CD4-positive, alpha-beta T cell (primary cell): ENCODE results near the gene SLC2A5. TPM values are rescaled to one million over a fixed set of nuclear protein-coding genes. Genes with fewer than 3 reads are reported as not detected.

Experiments used
- ATAC-seq: fragments of 200-7000 bp; cut with Tn5 transposase; one replicate; pipeline ENCODE4 v1.10.0; 2022; ENCODE audit warnings: mild to moderate bottlenecking; ENCODE audit not compliant: poor library complexity
- CTCF ChIA-PET: fragments of 350-600 bp; sonication (Branson Sonifier 250); formaldehyde crosslinking; loops from one replicate; lab custom pipeline; 2021; ENCODE audit warnings: antibody characterized with exemption, inconsistent platforms; lab: Charles Lee
- POLR2A ChIA-PET: fragments of 350-600 bp; sonication (Branson Sonifier 250); formaldehyde crosslinking; loops from one replicate; lab custom pipeline; 2021; ENCODE audit warnings: antibody characterized with exemption, inconsistent platforms; lab: Charles Lee
- DNase-seq, 14 experiments: peaks; one replicate each; pipeline ENCODE4 v3.0.0-alpha.2; 2013 to 2020; ENCODE audit warnings: mixed read lengths in 2 of 14
- H3K27ac ChIP-seq, 2 donors: one replicate each; pipeline versions ENCODE4 v1.5.1 to v1.7.0; 2013; ENCODE audit warnings: low read length in 2 of 2, low read depth in 1 of 2, mild to moderate bottlenecking in 1 of 2
- H3K27me3 ChIP-seq, 2 experiments: 1 replicate in 1 of 2; 2 replicates in 1 of 2; pipeline versions ENCODE4 v1.6.1 to v1.7.0; 2013; ENCODE audit warnings: low read length in 2 of 2, control low read depth in 1 of 2, mild to moderate bottlenecking in 1 of 2, moderate library complexity in 1 of 2; ENCODE audit not compliant: insufficient read depth in 2 of 2, control insufficient read depth in 1 of 2
- H3K36me3 ChIP-seq: one replicate; pipeline ENCODE4 v1.6.1; 2013; ENCODE audit warnings: low read length, control low read depth; ENCODE audit not compliant: insufficient read depth
- H3K4me1 ChIP-seq: one replicate; pipeline ENCODE4 v1.6.1; 2013; ENCODE audit warnings: low read length, control low read depth; ENCODE audit not compliant: insufficient read depth
- H3K4me3 ChIP-seq: one replicate; pipeline ENCODE4 v1.5.1; 2013; ENCODE audit warnings: mild to moderate bottlenecking, low read length, moderate library complexity
- H3K9me3 ChIP-seq, 2 experiments: 1 replicate in 1 of 2; 2 replicates in 1 of 2; pipeline versions ENCODE4 v1.6.1 to v1.7.0; 2013; ENCODE audit warnings: low read length in 2 of 2, mild to moderate bottlenecking in 2 of 2, control low read depth in 1 of 2, moderate library complexity in 1 of 2; ENCODE audit not compliant: control insufficient read depth in 1 of 2, insufficient read depth in 1 of 2
- H3K27ac Mint-ChIP-seq: one replicate; pipeline ENCODE4 v1.8.0; 2020; ENCODE audit warnings: mixed read lengths
- H3K27me3 Mint-ChIP-seq: one replicate; pipeline ENCODE4 v1.8.0; 2021; ENCODE audit warnings: mixed read lengths
- H3K36me3 Mint-ChIP-seq: one replicate; pipeline ENCODE4 v1.8.0; 2021; ENCODE audit warnings: low read depth, mixed read lengths
- H3K4me1 Mint-ChIP-seq: one replicate; pipeline ENCODE4 v1.8.0; 2021; ENCODE audit warnings: low read depth, mixed read lengths
- H3K4me3 Mint-ChIP-seq: one replicate; pipeline ENCODE4 v1.8.0; 2020; ENCODE audit warnings: mild to moderate bottlenecking, mixed read lengths
- H3K9me3 Mint-ChIP-seq: one replicate; pipeline ENCODE4 v1.8.0; 2020; ENCODE audit warnings: mixed read lengths
- CTCF ChIP-seq: fragments of 200-600 bp; IDR thresholded peaks from one replicate; pipeline ENCODE4 v1.8.0; 2022; ENCODE audit warnings: antibody characterized with exemption, mild to moderate bottlenecking
- intact Hi-C, 2 experiments: fragments of 100-400 bp; cut with DNase I in 1 of 2; cut with micrococcal nuclease in 1 of 2; formaldehyde crosslinking; loops; one replicate each; pipeline versions ENCODE4 v1.15.1 to v1.9.0; 2023 to 2025; cut with DNase I, micrococcal nuclease
- total RNA-seq, 174 experiments: library from RNA in 2 of 174; stranded (reverse) in 2 of 174; gene quantifications; one replicate each; pipeline ENCODE4 v1.2.3 and lab custom pipeline; 2021 to 2026

The SLC2A5 gene
- total RNA-seq, 2 experiments from 2014 or later = not detected

GRCh38 chr1:9059891-9060744 is 9.3 kb downstream of the SLC2A5 start:
- Mint-ChIP-seq H3K27me3 (peaks cover 2% of the 10 kb centered on the region), H3K9me3 (no peaks in the 10 kb centered on the region), H3K4me3 (no peak overlapping the region), H3K27ac (no peak overlapping the region), H3K36me3 (no peaks in the 10 kb centered on the region), H3K4me1 (no peaks in the 10 kb centered on the region)
- H3K4me1 ChIP-seq = no peaks in the 10 kb centered on the region
- CTCF ChIA-PET = interaction anchor here (0.6 kb wide), 1 partner anchor 55 kb away, joined by 3 read pairs; no protein-coding TSS in a partner anchor
- no peaks in the 10 kb centered on the region for H3K9me3 ChIP-seq
- TF ChIP-seq CTCF = no peak
- intact Hi-C loops = no loop called here
- ATAC-seq (no peak), DNase-seq (no peak)
- H3K27ac ChIP-seq = no peak overlapping the region
- no peaks in the 10 kb centered on the region for H3K27me3 ChIP-seq
- no peak overlapping the region for H3K4me3 ChIP-seq
- POLR2A ChIA-PET = no interaction called here
- H3K36me3 ChIP-seq = no peaks in the 10 kb centered on the region

GRCh38 chr1:9058465-9058864 is 11.0 kb downstream of the SLC2A5 start:
- Histone ChIP-seq H3K9me3 (no peaks in the 10 kb centered on the region), H3K4me3 (no peak overlapping the region), H3K27ac (no peak overlapping the region), H3K4me1 (no peaks in the 10 kb centered on the region), H3K36me3 (no peaks in the 10 kb centered on the region), H3K27me3 (no peaks in the 10 kb centered on the region)
- intact Hi-C loops = no loop called here
- H3K36me3 Mint-ChIP-seq = no peaks in the 10 kb centered on the region
- H3K4me3 Mint-ChIP-seq = no peak overlapping the region
- DNase-seq (no peak), ATAC-seq (no peak)
- POLR2A ChIA-PET = no interaction called here
- no peak for TF ChIP-seq CTCF
- no peaks in the 10 kb centered on the region for H3K9me3 Mint-ChIP-seq
- no peaks in the 10 kb centered on the region for H3K4me1 Mint-ChIP-seq
- H3K27ac Mint-ChIP-seq = no peak overlapping the region
- no peaks in the 10 kb centered on the region for H3K27me3 Mint-ChIP-seq
- CTCF ChIA-PET = no interaction called here

GRCh38 chr1:9057851-9058250 is 11.6 kb downstream of the SLC2A5 start:
- ChIA-PET CTCF (interaction anchor here (0.7 kb wide), 1 partner anchor 1533 kb away, joined by 3 read pairs; no protein-coding TSS in a partner anchor), POLR2A (no interaction called here)
- Histone ChIP-seq H3K9me3 (no peaks in the 10 kb centered on the region), H3K4me1 (no peaks in the 10 kb centered on the region), H3K27me3 (no peaks in the 10 kb centered on the region), H3K4me3 (no peak overlapping the region), H3K27ac (no peak overlapping the region), H3K36me3 (no peaks in the 10 kb centered on the region)
- H3K27me3 Mint-ChIP-seq = no peaks in the 10 kb centered on the region
- H3K4me3 Mint-ChIP-seq = no peak overlapping the region
- no peaks in the 10 kb centered on the region for H3K9me3 Mint-ChIP-seq
- ATAC-seq (no peak), DNase-seq (no peak)
- H3K27ac Mint-ChIP-seq = no peak overlapping the region
- intact Hi-C loops = no loop called here
- no peak for TF ChIP-seq CTCF
- H3K36me3 Mint-ChIP-seq = no peaks in the 10 kb centered on the region
- no peaks in the 10 kb centered on the region for H3K4me1 Mint-ChIP-seq
